Fibroblast of skin of left biceps (primary cell): ENCODE data around the gene AMIGO2.

Experiments used
- DNase-seq, 2 experiments: peaks; one replicate each; pipeline ENCODE4 v3.0.0-alpha.2; 2013; ENCODE audit warnings: low read depth in 2 of 2

AMIGO2 gene

GRCh38 chr12:47033789-47034555 lies 45.8 kb downstream of the AMIGO2 start:
- DNase-seq: no peak

GRCh38 chr12:47033081-47033480 lies 46.7 kb downstream of the AMIGO2 start:
- DNase-seq: no peak

DNA sequence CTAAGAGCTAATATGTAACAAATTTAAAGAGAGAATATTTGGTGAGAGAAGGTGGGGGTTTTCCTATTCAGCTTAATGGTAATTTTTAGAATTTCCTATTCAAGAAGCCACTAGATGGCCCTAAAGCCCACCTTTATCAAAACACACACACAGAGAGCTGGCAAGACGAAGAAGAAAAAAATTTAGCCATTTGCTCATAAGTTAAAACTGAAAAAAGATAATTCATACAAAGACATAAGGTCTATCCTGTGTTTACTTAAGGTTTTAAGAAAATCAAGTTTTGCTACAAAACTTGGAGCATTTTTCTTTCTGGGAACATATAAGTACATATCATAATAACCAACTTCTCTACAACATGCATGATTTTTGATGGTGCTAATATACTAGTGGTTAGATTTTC lies 47.1 kb downstream of the AMIGO2 start:
- no peak for DNase-seq

- no peak for DNase-seq
These were observed 49.9 kb downstream of the AMIGO2 start for GRCh38 chr12:47029903-47030302.

DNA sequence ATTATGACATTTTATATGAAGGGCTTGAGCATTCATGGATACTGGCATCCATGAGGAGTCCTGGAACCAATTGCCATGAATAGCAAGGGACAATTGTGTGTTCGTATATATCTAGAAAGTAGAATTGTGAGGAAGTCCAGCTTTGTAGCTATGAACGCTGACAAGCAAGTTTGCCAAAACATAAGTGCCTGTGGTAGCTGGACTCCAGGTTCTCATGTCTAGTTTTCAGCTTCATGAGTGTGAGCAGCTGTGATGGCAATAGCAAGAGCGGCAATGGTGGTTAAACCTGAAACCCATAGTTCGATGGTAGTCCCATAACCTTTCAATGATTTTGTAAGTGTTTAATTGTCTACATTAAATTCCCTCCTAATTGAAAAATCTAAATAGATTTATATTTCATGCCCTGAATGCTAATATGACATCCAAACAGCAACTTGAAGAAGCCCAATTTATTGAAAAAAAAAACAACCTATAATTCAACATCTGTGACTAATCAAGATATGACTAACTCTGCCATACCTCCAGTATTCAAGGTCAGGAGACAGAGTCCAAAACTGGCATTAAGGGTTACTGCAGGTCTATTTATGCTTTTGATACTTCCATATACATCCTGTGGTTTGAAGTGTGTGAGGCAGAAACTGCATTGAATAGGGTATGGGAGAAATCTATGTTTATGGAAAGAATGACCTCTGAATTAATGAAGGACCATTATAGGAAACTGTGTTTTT lies 50.6 kb downstream of the AMIGO2 start:
- DNase-seq: no peak

GRCh38 chr12:47028186-47028585 lies 51.6 kb downstream of the AMIGO2 start:
- DNase-seq: no peak
